Measurements from ENCODE around the gene MXI1.
"Not testable (repeated sequence)": the region's sequence is repeated elsewhere in the genome, so short reads cannot be mapped to it uniquely, and the experiment has no call there.

The MXI1 gene

GRCh38 chr10:110181911-110182310 is 25.5 kb upstream of the MXI1 start:
- DNase-seq: no peak

GRCh38 chr10:110184398-110184797 is 23.0 kb upstream of the MXI1 start:
- no peak for DNase-seq

- DNase-seq: not testable (repeated sequence)
Measured at GRCh38 chr10:110185646-110186182, 21.7 kb upstream of the MXI1 start.

GRCh38 chr10:110190170-110190569 is 17.2 kb upstream of the MXI1 start:
- no peak for DNase-seq

- no peak for DNase-seq
Measured at GRCh38 chr10:110192552-110192951, 14.9 kb upstream of the MXI1 start.

DNA sequence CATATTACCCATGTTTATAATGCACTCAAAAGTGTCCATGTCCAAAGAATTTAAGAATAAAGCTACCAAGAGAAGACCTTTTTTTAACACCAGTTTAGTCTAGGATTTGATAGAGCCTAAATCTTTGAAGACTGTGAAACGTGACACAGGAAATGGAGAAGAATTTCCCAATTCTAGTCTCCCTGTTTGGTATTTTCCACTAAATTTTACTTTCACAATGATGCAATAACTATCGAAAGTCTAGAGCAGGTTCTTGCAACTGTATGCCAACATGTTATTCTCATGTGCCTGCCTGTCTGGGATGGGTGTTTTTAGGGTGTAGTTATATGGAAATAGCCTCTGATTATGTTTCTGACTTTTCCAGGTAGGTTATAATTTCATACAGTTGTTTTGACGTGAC is 6.9 kb upstream of the MXI1 start:
- no peak for DNase-seq

DNA sequence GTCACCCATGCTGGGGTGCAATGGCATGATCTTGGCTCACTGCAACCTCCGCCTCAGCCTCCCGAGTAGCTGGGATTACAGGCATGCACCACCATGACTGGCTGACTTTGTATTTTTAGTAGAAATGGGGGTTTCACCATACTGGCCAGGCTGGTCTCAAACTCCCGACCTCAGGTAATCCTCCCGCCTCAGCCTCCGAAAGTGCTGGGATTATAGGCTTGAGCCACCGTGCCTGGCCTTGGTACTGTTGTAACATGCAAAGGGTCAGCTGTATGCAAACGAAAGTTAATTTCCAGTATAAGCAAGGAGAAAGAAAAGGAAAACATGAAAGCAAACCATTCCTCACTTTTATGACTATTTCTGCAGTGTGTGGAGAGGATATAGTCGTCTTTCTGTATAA is 6.4 kb upstream of the MXI1 start:
- not testable (repeated sequence) for DNase-seq

GRCh38 chr10:110203500-110204455 is 3.6 kb upstream of the MXI1 start:
- no peak for DNase-seq

- no peak for DNase-seq
Measured at GRCh38 chr10:110205051-110205675, 2.2 kb upstream of the MXI1 start.

DNA sequence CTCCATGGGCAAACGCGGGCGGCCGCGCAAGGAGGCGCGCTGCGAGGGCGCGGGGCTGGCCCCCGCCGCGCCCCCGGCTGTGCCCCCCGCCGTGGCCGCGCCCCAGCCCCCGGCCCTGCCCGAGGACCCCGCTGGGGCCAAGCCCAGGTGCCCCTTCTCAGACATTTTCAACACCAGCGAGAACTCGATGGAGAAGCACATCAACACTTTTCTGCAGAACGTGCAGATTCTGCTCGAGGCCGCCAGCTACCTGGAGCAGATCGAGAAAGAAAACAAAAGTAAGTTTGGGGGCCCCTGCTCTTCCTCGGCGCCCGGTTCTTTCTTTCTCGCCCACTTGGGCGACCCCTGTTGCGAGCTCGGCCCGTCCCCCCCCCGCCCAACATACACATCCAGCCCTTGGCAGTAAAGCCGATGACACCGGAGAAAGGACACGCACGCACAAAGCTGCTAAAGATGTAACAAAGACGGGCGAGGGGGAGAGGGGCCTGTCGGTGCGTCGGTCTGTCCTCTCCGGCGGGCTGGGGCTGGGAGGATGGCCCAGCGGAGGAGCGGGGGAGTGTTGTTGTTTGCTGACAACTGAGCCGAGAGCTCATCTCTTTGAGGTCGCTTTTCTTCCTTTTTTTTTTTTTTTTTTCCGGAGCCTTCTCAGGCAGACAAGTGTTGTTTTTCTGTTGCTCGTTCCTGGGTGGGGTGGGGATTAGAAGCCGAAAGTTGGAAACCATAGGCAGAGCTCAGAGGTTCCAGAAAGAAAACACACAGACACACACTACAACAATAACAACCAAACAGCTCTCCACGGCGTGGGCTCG is 604 bp downstream of the MXI1 start:
- no peak for DNase-seq

- no peak for DNase-seq
Measured at GRCh38 chr10:110208614-110209453, 1.4 kb downstream of the MXI1 start.

DNA sequence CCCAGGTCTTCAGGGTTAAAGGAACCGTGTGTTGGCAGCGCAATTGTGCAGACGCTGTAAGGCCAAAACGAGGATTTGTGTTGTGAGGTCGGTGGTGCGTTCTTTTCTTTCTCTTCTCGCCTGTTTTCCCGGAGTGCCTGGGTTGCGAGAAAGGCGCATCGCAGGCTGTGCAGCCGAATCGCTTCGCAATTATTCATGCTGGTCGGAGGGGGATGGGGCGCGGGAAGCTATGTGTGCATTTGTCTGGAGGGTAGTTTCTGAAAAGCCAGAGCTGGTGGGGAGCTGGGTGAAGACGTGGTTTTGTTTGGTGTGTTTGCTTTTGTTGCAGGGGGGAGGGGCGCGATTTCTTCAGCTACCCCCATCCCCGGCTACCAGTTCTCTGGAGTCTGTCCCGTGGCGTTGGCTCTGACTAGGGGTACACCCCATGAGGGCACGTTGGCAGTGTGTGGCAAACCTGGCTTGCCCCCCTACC is 2.1 kb downstream of the MXI1 start:
- DNase-seq: no peak

DNA sequence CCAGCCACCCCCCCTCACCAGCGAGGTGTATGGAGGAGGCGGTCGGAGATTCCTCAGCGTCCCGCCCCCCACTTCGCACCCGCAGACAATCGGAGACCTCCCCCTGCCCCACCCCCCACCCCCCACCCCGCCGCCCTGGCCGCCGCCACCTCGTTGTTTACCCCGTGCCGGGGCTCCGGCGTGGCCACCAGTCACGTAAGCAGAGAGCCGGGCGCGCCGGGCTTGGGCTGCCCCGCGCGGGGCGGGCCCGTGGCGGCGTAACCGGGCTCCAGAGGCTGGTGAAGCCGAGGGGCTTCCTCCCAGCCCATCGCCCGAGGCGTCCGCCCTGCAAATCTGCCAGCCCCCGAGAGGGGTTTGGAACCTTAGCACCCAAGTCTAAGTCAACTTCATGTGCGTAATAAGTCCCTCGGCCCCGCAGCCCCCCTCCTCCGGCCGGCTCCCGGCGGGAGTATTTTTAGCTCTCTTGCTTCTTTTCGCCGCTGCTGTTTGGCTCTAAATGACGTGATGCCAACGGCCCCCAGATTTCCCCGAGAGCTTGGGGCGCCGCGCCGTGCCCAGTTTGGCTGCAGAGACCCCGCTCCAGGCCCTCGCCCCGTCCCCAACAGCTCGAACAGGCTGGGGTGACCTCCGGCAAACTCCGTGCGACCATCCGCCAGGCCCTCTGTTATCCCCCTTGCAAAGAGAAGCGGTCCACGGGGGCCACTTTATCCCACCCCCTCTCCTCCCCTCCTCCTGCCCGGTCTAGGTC is 2.7 kb downstream of the MXI1 start:
- no peak for DNase-seq

- DNase-seq: peak; percentile 92
Measured at GRCh38 chr10:110210674-110211464, 3.5 kb downstream of the MXI1 start.

DNA sequence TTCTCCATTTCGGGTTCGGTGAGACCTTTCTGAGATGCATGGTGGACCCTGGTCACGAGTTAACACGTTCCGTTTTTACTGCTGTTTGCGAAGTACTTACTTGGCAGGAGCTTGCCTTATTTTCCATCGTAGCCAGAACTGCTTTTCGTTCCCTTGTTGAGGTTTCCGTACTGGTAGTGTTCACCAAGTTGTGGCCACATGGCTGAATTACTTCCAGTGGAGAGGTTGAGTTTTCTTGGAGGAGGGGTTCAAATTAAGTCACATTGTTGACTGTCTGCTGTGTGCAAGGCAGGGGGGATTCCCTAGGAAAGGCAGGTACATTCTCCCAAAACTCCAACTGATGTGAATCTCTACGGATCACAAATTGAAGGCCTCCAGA is 4.0 kb downstream of the MXI1 start:
- DNase-seq: no peak

DNA sequence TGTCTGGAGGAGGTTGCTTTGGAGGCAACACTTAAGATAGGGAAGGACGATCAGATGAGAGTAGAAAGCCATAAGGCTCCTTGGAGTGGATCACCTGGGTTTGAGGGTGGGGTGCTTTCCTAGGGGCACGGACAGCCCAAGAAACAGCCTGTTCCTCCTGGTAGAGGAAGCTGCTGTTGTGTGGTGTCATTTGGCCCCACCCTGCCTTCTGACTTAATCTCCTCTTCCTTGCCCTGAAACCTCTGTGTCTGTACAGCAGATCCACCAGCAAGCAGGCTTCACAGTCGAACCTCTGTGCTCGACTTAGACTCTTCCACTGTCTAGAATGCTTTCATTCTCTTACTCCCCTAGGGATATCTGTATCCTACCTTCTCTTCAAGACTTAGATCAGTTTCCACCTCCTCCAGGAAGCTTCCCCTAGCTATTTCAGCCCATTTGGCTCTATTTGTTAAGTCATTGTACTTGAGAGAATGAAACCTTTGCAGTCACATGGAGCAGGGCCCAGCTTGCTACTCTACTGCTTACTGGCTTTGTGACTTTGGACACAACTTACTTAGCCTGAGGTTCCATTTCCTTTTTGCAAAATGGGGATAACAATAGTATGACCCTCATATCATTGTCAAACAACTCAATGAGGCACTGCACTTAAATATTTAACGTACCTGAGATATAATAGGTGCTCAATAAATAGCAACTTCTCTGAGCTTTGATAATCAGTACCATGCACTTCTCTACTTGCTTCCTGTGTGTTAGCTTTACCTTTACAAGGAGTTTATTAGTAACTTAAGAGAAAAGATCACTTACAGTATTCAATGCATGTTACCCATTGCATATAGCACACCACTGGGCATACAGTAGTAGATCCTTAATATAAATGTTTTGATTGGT is 5.0 kb downstream of the MXI1 start:
- DNase-seq: no peak

- no peak for DNase-seq
Measured at GRCh38 chr10:110214371-110214826, 7.0 kb downstream of the MXI1 start.

DNA sequence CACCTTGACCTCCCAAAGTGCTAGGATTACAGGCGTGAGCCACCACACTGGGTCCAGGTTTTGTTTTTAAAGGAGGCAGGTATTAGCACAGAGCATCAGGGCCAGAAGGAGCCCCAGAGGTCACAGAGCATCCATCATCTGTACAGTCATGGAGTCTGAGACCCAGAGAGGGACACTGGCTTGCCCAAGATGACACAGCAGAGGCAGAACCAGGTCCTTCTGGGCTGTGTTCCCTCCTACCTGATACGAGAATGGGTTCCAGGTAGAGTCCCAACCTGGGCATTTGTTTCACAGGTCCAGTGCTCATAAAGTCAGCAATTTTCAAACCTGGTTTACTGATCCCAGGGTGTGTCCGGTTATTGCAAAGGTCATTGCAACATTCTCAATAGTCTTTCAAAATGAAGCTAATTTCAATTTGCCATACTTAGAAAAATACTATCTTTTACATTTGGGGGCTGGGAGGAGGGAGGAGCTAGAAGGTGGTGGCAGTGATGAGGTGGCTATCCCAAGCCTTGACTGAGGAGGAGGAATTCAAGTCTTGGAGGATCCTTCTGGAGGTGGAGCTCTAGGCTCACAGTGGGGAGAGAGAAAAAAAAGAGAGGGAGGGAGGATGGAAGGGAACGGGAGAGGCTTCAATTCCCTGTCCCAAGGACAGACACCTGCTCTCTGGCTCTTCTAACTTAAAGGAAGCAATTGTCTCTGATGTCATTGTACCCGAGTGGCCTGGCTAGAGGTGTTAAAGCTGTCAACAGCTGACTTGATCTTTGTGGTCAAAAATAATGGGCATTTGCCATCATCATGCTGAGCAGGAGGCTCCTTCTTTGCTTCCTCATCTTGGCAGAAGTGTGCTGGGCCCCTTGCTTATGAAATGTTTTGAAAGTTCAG is 8.1 kb downstream of the MXI1 start:
- DNase-seq: no peak

All from SIG-M5 (cell line).